PFSK-1 (cell line): ENCODE data around the gene ZDHHC17.

Experiments used
- FOXP2 ChIP-seq: optimal IDR thresholded peaks from 2 replicates; pipeline ENCODE3; 2011; ENCODE audit warnings: borderline replicate concordance, control low read depth, inconsistent platforms; ENCODE audit not compliant: insufficient read depth; ENCODE audit errors: extremely low read length, extremely low read depth
- POLR2AphosphoS5 ChIP-seq: IDR thresholded peaks from 2 replicates; pipeline ENCODE4 v1.6.1; 2012; ENCODE audit warnings: low read depth, mild to moderate bottlenecking, control low read depth, low read length, moderate library complexity
- SIN3A ChIP-seq: IDR thresholded peaks from 2 replicates; pipeline ENCODE4 v1.6.1; 2012; ENCODE audit warnings: mild to moderate bottlenecking, low read length, moderate library complexity, borderline replicate concordance; ENCODE audit not compliant: insufficient read depth
- TAF1 ChIP-seq: IDR thresholded peaks from 2 replicates; pipeline ENCODE4 v1.6.1; 2012; ENCODE audit warnings: low read length, control low read depth, borderline replicate concordance; ENCODE audit not compliant: insufficient read depth
- TF ChIP-seq, protein P1 (sequence below), 2 experiments: IDR thresholded peaks; 2 replicates each; pipeline versions ENCODE4 v1.6.1 to v1.8.0; 2011 to 2012; ENCODE audit warnings: low read depth in 2 of 2, low read length in 2 of 2, control low read depth in 1 of 2, inconsistent platforms in 1 of 2, mild to moderate bottlenecking in 1 of 2, moderate library complexity in 1 of 2; ENCODE audit not compliant: insufficient read depth in 1 of 2

- no peak for TF ChIP-seq POLR2AphosphoS5
- no peak for TF ChIP-seq SIN3A
- TF ChIP-seq, protein P1, sequence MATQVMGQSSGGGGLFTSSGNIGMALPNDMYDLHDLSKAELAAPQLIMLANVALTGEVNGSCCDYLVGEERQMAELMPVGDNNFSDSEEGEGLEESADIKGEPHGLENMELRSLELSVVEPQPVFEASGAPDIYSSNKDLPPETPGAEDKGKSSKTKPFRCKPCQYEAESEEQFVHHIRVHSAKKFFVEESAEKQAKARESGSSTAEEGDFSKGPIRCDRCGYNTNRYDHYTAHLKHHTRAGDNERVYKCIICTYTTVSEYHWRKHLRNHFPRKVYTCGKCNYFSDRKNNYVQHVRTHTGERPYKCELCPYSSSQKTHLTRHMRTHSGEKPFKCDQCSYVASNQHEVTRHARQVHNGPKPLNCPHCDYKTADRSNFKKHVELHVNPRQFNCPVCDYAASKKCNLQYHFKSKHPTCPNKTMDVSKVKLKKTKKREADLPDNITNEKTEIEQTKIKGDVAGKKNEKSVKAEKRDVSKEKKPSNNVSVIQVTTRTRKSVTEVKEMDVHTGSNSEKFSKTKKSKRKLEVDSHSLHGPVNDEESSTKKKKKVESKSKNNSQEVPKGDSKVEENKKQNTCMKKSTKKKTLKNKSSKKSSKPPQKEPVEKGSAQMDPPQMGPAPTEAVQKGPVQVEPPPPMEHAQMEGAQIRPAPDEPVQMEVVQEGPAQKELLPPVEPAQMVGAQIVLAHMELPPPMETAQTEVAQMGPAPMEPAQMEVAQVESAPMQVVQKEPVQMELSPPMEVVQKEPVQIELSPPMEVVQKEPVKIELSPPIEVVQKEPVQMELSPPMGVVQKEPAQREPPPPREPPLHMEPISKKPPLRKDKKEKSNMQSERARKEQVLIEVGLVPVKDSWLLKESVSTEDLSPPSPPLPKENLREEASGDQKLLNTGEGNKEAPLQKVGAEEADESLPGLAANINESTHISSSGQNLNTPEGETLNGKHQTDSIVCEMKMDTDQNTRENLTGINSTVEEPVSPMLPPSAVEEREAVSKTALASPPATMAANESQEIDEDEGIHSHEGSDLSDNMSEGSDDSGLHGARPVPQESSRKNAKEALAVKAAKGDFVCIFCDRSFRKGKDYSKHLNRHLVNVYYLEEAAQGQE (IDR thresholded peaks at IDR 0.05; ENCODE audit: insufficient read depth in 1 of 2, low read depth in 2 of 2, low read length in 2 of 2), result no peak
- no peak for TF ChIP-seq TAF1
- no peak for TF ChIP-seq FOXP2
Measured at GRCh38 chr12:76802060-76802459, 38.1 kb downstream of the ZDHHC17 start.
